PC-9 (cell line): ENCODE measurements around the gene NUDT1. TPM values are rescaled to one million over a fixed set of nuclear protein-coding genes. Genes with fewer than 3 reads are reported as not detected.

ENCODE experiments used
- BruUV-seq: library from RNA; stranded (reverse); fragments of 400-500 nt; replicated peaks from 2 replicates; lab custom pipeline; 2021; lab: Mats Ljungman, UMichigan
- CTCF ChIA-PET: fragments of 300-600 bp; sonication (Branson Sonifier 250); formaldehyde crosslinking; loops from one replicate; lab custom pipeline; 2022; ENCODE audit warnings: antibody characterized with exemption; lab: Charles Lee
- POLR2A ChIA-PET: fragments of 300-600 bp; sonication (Branson Sonifier 250); formaldehyde crosslinking; loops from one replicate; lab custom pipeline; 2022; ENCODE audit warnings: antibody characterized with exemption; ENCODE audit not compliant: unreplicated experiment; lab: Charles Lee
- DNase-seq, 2 experiments: peaks; one replicate each; pipeline versions ENCODE4 v3.0.0 to v3.0.0-alpha.2; 2015 to 2022; ENCODE audit warnings: mixed read lengths in 1 of 2
- H2AFZ ChIP-seq: fragments of 200-600 bp; sonication (generic); 2 replicates; pipeline ENCODE4 v1.8.1; 2017; ENCODE audit warnings: antibody characterized with exemption
- H3F3A ChIP-seq: fragments of 200-600 bp; sonication (generic); 2 replicates; pipeline ENCODE4 v1.8.1; 2017; ENCODE audit warnings: antibody characterized with exemption, mild to moderate bottlenecking, low read depth; ENCODE audit not compliant: insufficient read depth
- H3K27ac ChIP-seq: fragments of 200-600 bp; sonication (generic); 2 replicates; pipeline ENCODE4 v1.6.1; 2016; ENCODE audit warnings: mixed run types
- H3K27me3 ChIP-seq: fragments of 200-600 bp; sonication (generic); 2 replicates; pipeline ENCODE4 v1.6.1; 2016; ENCODE audit warnings: low read depth, mixed run types; ENCODE audit not compliant: insufficient read depth
- H3K36me3 ChIP-seq: fragments of 200-600 bp; sonication (generic); 2 replicates; pipeline ENCODE4 v1.6.1; 2016; ENCODE audit warnings: low read depth, mixed run types
- H3K4me1 ChIP-seq: fragments of 200-600 bp; sonication (generic); replicated peaks from 2 replicates; pipeline ENCODE4 v1.6.1; 2016; ENCODE audit warnings: mixed run types; ENCODE audit not compliant: insufficient read depth
- H3K4me2 ChIP-seq: fragments of 200-600 bp; sonication (generic); 2 replicates; pipeline ENCODE4 v1.6.1; 2017; ENCODE audit warnings: mixed run types
- H3K4me3 ChIP-seq: fragments of 200-600 bp; sonication (generic); 2 replicates; pipeline ENCODE4 v1.6.1; 2016; ENCODE audit warnings: mixed run types
- H3K79me2 ChIP-seq: fragments of 200-600 bp; sonication (generic); 2 replicates; pipeline ENCODE4 v1.6.1; 2017; ENCODE audit warnings: low read depth, mixed run types
- H3K9me2 ChIP-seq: fragments of 200-600 bp; sonication (generic); 2 replicates; pipeline ENCODE4 v1.8.1; 2017; ENCODE audit warnings: mild to moderate bottlenecking; ENCODE audit not compliant: insufficient read depth
- H3K9me3 ChIP-seq: fragments of 200-600 bp; sonication (generic); 2 replicates; pipeline ENCODE4 v1.8.1; 2016; ENCODE audit warnings: low read depth; ENCODE audit not compliant: insufficient read depth
- H4K20me1 ChIP-seq: fragments of 200-600 bp; sonication (generic); 2 replicates; pipeline ENCODE4 v1.8.1; 2017; ENCODE audit not compliant: insufficient read depth
- EZH2 ChIP-seq: fragments of 200-600 bp; sonication (generic); IDR thresholded peaks from 2 replicates; pipeline ENCODE4 v1.8.0; 2017; ENCODE audit warnings: antibody characterized with exemption, low read depth
- intact Hi-C: fragments of 100-400 bp; cut with micrococcal nuclease; formaldehyde crosslinking; loops from one replicate; pipeline ENCODE4 v1.10.0; 2022; ENCODE audit not compliant: unreplicated experiment
- total RNA-seq: library from RNA; stranded (reverse); gene quantifications from 2 replicates; pipeline ENCODE4 v1.2.3, GENCODE V29; 2021
- TF ChIP-seq, protein P1 (sequence below): fragments of 200-600 bp; sonication (generic); conservative IDR thresholded peaks from 2 replicates; pipeline ENCODE4 v1.6.1; 2017; ENCODE audit warnings: mixed run types, antibody characterized with exemption, mild to moderate bottlenecking, moderate library complexity

NUDT1 gene
- total RNA-seq, 1 experiment from 2014 or later = 63.9 TPM

DNA sequence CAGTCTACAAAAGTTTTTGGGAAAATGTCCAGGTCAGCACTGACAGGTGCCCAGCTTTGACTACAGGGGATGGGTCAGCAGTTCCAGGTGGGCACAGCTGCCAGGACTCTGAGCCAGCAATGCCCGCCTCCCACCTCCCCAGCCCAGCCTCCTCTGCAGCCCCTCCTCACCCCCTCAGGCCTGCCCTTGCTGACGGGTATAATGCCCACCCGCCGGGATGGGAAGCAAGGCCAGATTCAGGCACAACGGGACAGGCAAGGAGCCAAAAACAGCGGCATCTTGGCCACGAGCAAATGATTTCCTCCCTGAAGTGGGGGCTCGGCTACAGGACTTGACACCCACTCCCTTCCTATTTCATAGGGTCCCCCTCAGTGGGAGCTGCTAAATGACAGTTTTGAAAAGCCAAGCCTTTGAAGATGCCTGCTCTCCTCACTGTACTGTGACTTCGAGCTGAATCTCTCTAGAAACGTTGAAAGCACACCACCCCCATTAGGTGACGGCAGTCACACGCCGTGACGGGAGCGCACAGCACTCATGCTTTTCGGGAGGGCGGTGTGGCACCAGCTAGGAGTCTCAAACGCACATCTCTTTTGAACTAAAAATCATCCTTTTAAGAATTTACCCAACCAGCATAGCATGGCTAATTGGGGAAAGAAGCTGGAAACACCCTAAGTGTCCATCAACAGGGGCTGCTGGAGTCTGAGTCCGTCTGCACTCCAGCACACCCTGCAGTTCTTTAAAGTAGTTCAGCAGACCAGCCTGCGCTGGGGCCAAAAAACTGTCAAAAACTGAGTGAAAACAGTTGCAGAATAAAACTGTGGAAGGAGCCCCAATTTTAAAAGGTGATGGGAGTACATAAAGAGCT lies 38.9 kb upstream of the NUDT1 start:
- no peaks in the 10 kb centered on the region for H3K9me3 ChIP-seq
- no peaks in the 10 kb centered on the region for H3K4me1 ChIP-seq
- no peak for DNase-seq
- H3F3A ChIP-seq = no peaks in the 10 kb centered on the region
- H3K9me2 ChIP-seq = no peaks in the 10 kb centered on the region
- ChIA-PET POLR2A (no interaction called here), CTCF (interaction anchor here (0.6 to 0.7 kb wide), 2 partner anchors 21 to 271 kb away, joined by 3 to 4 read pairs; no protein-coding TSS in a partner anchor)
- 0 out of 2 replicates have a peak, but pooled peaks cover 5% of the 10 kb centered on the region for H4K20me1 ChIP-seq
- H3K4me3 ChIP-seq = no peak overlapping the region
- no TSS peak for BruUV-seq
- no peaks in the 10 kb centered on the region for H3K79me2 ChIP-seq
- no peak overlapping the region for H2AFZ ChIP-seq
- TF ChIP-seq EZH2 = no peak
- TF ChIP-seq, protein P1, sequence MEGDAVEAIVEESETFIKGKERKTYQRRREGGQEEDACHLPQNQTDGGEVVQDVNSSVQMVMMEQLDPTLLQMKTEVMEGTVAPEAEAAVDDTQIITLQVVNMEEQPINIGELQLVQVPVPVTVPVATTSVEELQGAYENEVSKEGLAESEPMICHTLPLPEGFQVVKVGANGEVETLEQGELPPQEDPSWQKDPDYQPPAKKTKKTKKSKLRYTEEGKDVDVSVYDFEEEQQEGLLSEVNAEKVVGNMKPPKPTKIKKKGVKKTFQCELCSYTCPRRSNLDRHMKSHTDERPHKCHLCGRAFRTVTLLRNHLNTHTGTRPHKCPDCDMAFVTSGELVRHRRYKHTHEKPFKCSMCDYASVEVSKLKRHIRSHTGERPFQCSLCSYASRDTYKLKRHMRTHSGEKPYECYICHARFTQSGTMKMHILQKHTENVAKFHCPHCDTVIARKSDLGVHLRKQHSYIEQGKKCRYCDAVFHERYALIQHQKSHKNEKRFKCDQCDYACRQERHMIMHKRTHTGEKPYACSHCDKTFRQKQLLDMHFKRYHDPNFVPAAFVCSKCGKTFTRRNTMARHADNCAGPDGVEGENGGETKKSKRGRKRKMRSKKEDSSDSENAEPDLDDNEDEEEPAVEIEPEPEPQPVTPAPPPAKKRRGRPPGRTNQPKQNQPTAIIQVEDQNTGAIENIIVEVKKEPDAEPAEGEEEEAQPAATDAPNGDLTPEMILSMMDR = no peak
- no peak overlapping the region for H3K27ac ChIP-seq
- H3K36me3 ChIP-seq = 0 out of 2 replicates have a peak, but pooled peaks cover 3% of the 10 kb centered on the region
- H3K4me2 ChIP-seq = no peak overlapping the region
- no peaks in the 10 kb centered on the region for H3K27me3 ChIP-seq
- intact Hi-C loops = loop anchor here (10.0 kb wide), 1 partner anchor 538 kb away; no protein-coding TSS in a partner anchor

GRCh38 chr7:2203766-2204300 lies 38.2 kb upstream of the NUDT1 start:
- BruUV-seq = no TSS peak

DNA sequence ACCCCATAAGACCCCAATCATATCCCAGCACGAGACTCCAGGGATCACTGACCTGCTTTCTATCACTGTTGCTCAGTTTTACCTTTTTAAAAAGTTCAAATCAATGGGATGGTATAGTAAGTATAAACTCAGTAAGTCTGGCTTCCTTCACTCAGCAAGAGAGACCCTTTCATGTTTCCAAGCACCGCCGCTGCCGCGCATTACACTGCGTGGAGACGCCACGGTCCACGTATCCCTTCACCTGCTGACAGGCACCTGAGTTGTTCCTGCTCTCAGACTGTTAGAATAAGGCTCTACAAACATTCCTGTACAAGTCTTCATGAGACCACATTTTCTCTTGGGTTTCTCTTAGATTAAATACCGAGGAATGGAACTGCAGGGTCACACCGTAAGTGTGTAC lies 37.6 kb upstream of the NUDT1 start:
- POLR2A ChIA-PET = no interaction called here
- no peaks in the 10 kb centered on the region for H3K9me2 ChIP-seq
- H3K9me3 ChIP-seq = no peaks in the 10 kb centered on the region
- BruUV-seq = no TSS peak
- H3K79me2 ChIP-seq = no peaks in the 10 kb centered on the region
- no peak overlapping the region for H3K27ac ChIP-seq
- no peak overlapping the region for H2AFZ ChIP-seq
- H3K4me2 ChIP-seq = no peak overlapping the region
- intact Hi-C loops = loop anchor here (10.0 kb wide), 1 partner anchor 540 kb away; no protein-coding TSS in a partner anchor
- H3F3A ChIP-seq = no peaks in the 10 kb centered on the region
- CTCF ChIA-PET = no interaction called here
- H4K20me1 ChIP-seq = 0 out of 2 replicates have a peak, but pooled peaks cover 5% of the 10 kb centered on the region
- DNase-seq = no peak
- no peaks in the 10 kb centered on the region for H3K27me3 ChIP-seq
- H3K36me3 ChIP-seq = no peaks in the 10 kb centered on the region
- no peak overlapping the region for H3K4me3 ChIP-seq
- TF ChIP-seq, protein P1 = no peak
- H3K4me1 ChIP-seq = no peaks in the 10 kb centered on the region

More at GRCh38 chr7:2203766-2204300, 38.2 kb upstream of the NUDT1 start:
- H3K4me2 ChIP-seq = no peak overlapping the region
- H2AFZ ChIP-seq = no peak overlapping the region
- 0 out of 2 replicates have a peak, but pooled peaks cover 3% of the 10 kb centered on the region for H3K36me3 ChIP-seq
- CTCF ChIA-PET = interaction anchor here (0.6 kb wide), 1 partner anchor 22 kb away, joined by 3 read pairs; no protein-coding TSS in a partner anchor
- no peaks in the 10 kb centered on the region for H3F3A ChIP-seq
- H3K9me3 ChIP-seq = no peaks in the 10 kb centered on the region
- no peaks in the 10 kb centered on the region for H3K9me2 ChIP-seq
- 0 out of 2 replicates have a peak, but pooled peaks cover 5% of the 10 kb centered on the region for H4K20me1 ChIP-seq
- no peaks in the 10 kb centered on the region for H3K79me2 ChIP-seq
- no peaks in the 10 kb centered on the region for H3K4me1 ChIP-seq
- H3K27me3 ChIP-seq = no peaks in the 10 kb centered on the region
- TF ChIP-seq, protein P1 = no peak
- no peak for TF ChIP-seq EZH2
- no peak overlapping the region for H3K4me3 ChIP-seq
- intact Hi-C loops = loop anchor here (10.0 kb wide), 1 partner anchor 539 kb away; no protein-coding TSS in a partner anchor
- no peak for DNase-seq
- H3K27ac ChIP-seq = no peak overlapping the region
- POLR2A ChIA-PET = no interaction called here
